Activated CD4-positive, alpha-beta T cell treated with anti-CD3 and anti-CD28 coated beads, Interleukin-2, amount 50 U/mL, for 1 hour (primary cell): Measurements from ENCODE around the gene RGL1.

ENCODE experiments used
- DNase-seq: peaks from one replicate; pipeline ENCODE4 v3.0.0-alpha.2; 2020

Gene RGL1

GRCh38 chr1:183926983-183927382 lies 122.1 kb downstream of the RGL1 start:
- DNase-seq, result no peak

GRCh38 chr1:183931646-183932271 lies 126.8 kb downstream of the RGL1 start:
- DNase-seq, result no peak

GRCh38 chr1:183932412-183932811 lies 127.5 kb downstream of the RGL1 start:
- no peak for DNase-seq

- no peak for DNase-seq
Measured at GRCh38 chr1:183933528-183934179, 128.7 kb downstream of the RGL1 start.

GRCh38 chr1:183934314-183934713 lies 129.4 kb downstream of the RGL1 start:
- DNase-seq, result no peak

GRCh38 chr1:183936009-183936408 lies 131.1 kb downstream of the RGL1 start:
- no peak for DNase-seq

GRCh38 chr1:183936791-183937190 lies 131.9 kb downstream of the RGL1 start:
- DNase-seq, result no peak

GRCh38 chr1:183937611-183938010 lies 132.7 kb downstream of the RGL1 start:
- DNase-seq, result no peak

- DNase-seq, result no peak
Measured at GRCh38 chr1:183941001-183941400, 136.1 kb downstream of the RGL1 start.

GRCh38 chr1:183942933-183943693 lies 138.2 kb downstream of the RGL1 start:
- DNase-seq, result no peak

GRCh38 chr1:183945428-183946319 lies 140.8 kb downstream of the RGL1 start:
- no peak for DNase-seq

- no peak for DNase-seq
Measured at GRCh38 chr1:183946320-183946613, 141.3 kb downstream of the RGL1 start.

GRCh38 chr1:183947988-183948387 lies 143.1 kb downstream of the RGL1 start:
- no peak for DNase-seq

GRCh38 chr1:183952101-183952500 lies 147.2 kb downstream of the RGL1 start:
- DNase-seq, result no peak

- DNase-seq, result no peak
Measured at GRCh38 chr1:183953031-183953430, 148.1 kb downstream of the RGL1 start.

- DNase-seq, result no peak
Measured at GRCh38 chr1:183954496-183954895, 149.6 kb downstream of the RGL1 start.

- peak; percentile 22 for DNase-seq
Measured at GRCh38 chr1:183956559-183957188, 151.8 kb downstream of the RGL1 start.

GRCh38 chr1:183957216-183957830 lies 152.4 kb downstream of the RGL1 start:
- DNase-seq, result no peak

- no peak for DNase-seq
Measured at GRCh38 chr1:183958958-183959357, 154.0 kb downstream of the RGL1 start.

GRCh38 chr1:183961132-183961531 lies 156.2 kb downstream of the RGL1 start:
- no peak for DNase-seq

- DNase-seq, result no peak
Measured at GRCh38 chr1:183962903-183963302, 158.0 kb downstream of the RGL1 start.

GRCh38 chr1:183965726-183966125 lies 160.8 kb downstream of the RGL1 start:
- no peak for DNase-seq
